ENCODE data around the gene DPYD.
A peak's percentile ranks its signal among the peaks of the same experiment; 100 is the strongest.

The DPYD gene

GRCh38 chr1:97920832-97921571 is at the start of gene DPYD:
TSS of gene DPYD (minus strand) at chr1:97921034. CDS start at chr1:97920922, 112 bp downstream.
- Histone ChIP-seq H3K27me3 (ENCODE audit: insufficient read depth, poor library complexity, severe bottlenecking) (no peaks in the 10 kb centered on the region), H3K4me1 (ENCODE audit: insufficient read depth, poor library complexity, severe bottlenecking) (peaks cover 21% of the 10 kb centered on the region), H3K36me3 (ENCODE audit: low read depth) (no peaks in the 10 kb centered on the region; the same call in 1 of the 2 replicates), H3K4me3 (ENCODE audit: severe bottlenecking) (peak within 1 kb of the TSS; percentile 87), H3K27ac (ENCODE audit: poor library complexity, severe bottlenecking) (peak within 1 kb of the TSS; percentile 69), H3K9me3 (ENCODE audit: severe bottlenecking) (no peaks in the 10 kb centered on the region)
- no peak for TF ChIP-seq CTCF (IDR thresholded peaks at IDR 0.05; ENCODE audit: poor library complexity, severe bottlenecking)
- DNase-seq (ENCODE audit: low spot score) (peak; percentile 80), ATAC-seq (ENCODE audit: low read depth) (peak; percentile 90)

GRCh38 chr1:97960470-97960869 is 39.6 kb upstream of the DPYD start:
- ATAC-seq (ENCODE audit: low read depth) = no peak
- no peak for TF ChIP-seq CTCF (IDR thresholded peaks at IDR 0.05; ENCODE audit: poor library complexity, severe bottlenecking)
- no peaks in the 10 kb centered on the region for H3K4me1 ChIP-seq (ENCODE audit: insufficient read depth, poor library complexity, severe bottlenecking)
- H3K27me3 ChIP-seq (ENCODE audit: insufficient read depth, poor library complexity, severe bottlenecking) = no peaks in the 10 kb centered on the region
- no peak overlapping the region for H3K27ac ChIP-seq (ENCODE audit: poor library complexity, severe bottlenecking)
- no peaks in the 10 kb centered on the region for H3K36me3 ChIP-seq (ENCODE audit: low read depth)
- H3K4me3 ChIP-seq (ENCODE audit: severe bottlenecking) = no peak overlapping the region
- H3K9me3 ChIP-seq (ENCODE audit: severe bottlenecking) = no peaks in the 10 kb centered on the region
- DNase-seq (ENCODE audit: low spot score) = no peak

- Histone ChIP-seq H3K27me3 (ENCODE audit: insufficient read depth, poor library complexity, severe bottlenecking) (no peaks in the 10 kb centered on the region), H3K27ac (ENCODE audit: poor library complexity, severe bottlenecking) (no peak overlapping the region), H3K36me3 (ENCODE audit: low read depth) (no peaks in the 10 kb centered on the region), H3K4me3 (ENCODE audit: severe bottlenecking) (no peak overlapping the region), H3K4me1 (ENCODE audit: insufficient read depth, poor library complexity, severe bottlenecking) (peaks cover 2% of the 10 kb centered on the region), H3K9me3 (ENCODE audit: severe bottlenecking) (no peaks in the 10 kb centered on the region)
- DNase-seq (ENCODE audit: low spot score) (no peak), ATAC-seq (ENCODE audit: low read depth) (no peak)
- no peak for TF ChIP-seq CTCF (IDR thresholded peaks at IDR 0.05; ENCODE audit: poor library complexity, severe bottlenecking)
These were observed 26.9 kb upstream of the DPYD start for GRCh38 chr1:97947695-97948094.

- ATAC-seq (ENCODE audit: low read depth) (peak; percentile 68), DNase-seq (ENCODE audit: low spot score) (no peak)
- H3K9me3 ChIP-seq (ENCODE audit: severe bottlenecking) = no peaks in the 10 kb centered on the region
These were observed 22.5 kb upstream of the DPYD start for GRCh38 chr1:97943354-97943753.

More at GRCh38 chr1:97943354-97943753, 22.5 kb upstream of the DPYD start:
- H3K27ac ChIP-seq (ENCODE audit: poor library complexity, severe bottlenecking) = peak overlapping the region; percentile 13
- H3K4me3 ChIP-seq (ENCODE audit: severe bottlenecking) = no peak overlapping the region
- peaks cover 12% of the 10 kb centered on the region for H3K4me1 ChIP-seq (ENCODE audit: insufficient read depth, poor library complexity, severe bottlenecking)
- no peaks in the 10 kb centered on the region for H3K27me3 ChIP-seq (ENCODE audit: insufficient read depth, poor library complexity, severe bottlenecking)
- TF ChIP-seq CTCF (IDR thresholded peaks at IDR 0.05; ENCODE audit: poor library complexity, severe bottlenecking) = no peak
- no peaks in the 10 kb centered on the region for H3K36me3 ChIP-seq (ENCODE audit: low read depth)

Data from RWPE2 (cell line).